ENCODE measurements around the gene ACSS2. TPM values are rescaled to one million over a fixed set of nuclear protein-coding genes. Genes with fewer than 3 reads are reported as not detected.

The ACSS2 gene
- total RNA-seq, 1 donor from 2014 or later = 42.7 TPM

DNA sequence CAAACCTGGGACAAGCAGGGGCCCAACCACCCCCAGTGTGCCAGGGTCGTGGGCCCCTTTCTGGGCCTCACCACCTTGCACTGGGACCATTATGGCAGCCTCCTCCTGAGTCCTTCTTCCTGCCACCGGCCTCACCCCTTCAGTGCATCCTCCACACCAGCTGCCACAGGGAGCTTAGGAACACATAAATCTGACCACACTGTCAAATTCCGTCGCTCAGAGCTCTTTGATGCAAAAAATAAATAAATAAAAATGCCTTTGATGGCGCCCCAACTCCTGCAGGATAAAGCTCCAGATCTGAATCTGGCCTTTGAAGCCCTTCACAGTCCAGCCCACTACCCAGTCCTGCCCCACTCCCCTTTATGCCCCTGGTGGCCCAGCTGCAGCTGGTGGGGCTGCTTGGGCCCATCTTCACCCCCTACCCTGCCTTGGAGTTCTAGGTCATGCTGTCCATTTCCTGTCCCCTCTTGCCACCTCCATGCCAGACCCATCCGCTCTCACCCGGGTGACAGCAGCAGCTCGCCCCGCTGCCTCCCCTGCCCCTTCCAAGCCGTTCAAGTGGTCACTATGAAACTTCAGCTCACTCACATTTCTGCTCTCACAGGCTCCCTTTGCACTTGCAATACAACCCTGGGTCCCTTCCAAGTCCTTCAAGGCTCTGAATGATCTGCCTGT is 95.3 kb downstream of the ACSS2 start:
- DNase-seq (ENCODE audit: low spot score) = no peak
- ATAC-seq = no peak

DNA sequence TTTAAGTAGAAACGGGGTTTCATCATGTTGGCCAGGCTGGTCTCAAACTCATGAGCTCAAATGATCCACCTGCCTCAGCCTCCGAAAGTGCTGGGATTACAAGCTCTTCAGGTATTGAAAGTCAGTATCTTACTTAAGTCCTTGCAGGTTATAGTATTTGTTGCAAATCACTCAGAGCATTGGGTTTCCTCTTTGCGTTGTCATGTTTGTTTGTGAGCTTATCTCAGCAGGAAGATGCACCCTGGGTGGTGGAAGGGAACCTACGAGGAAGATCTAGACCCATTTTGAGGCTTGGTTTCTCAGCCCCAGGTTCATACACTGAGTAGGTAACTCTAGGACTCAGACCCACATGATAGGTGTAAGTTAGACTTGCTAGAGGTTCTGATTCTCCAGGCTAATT is 97.8 kb downstream of the ACSS2 start:
- ATAC-seq (no peak), DNase-seq (ENCODE audit: low spot score) (no peak)

DNA sequence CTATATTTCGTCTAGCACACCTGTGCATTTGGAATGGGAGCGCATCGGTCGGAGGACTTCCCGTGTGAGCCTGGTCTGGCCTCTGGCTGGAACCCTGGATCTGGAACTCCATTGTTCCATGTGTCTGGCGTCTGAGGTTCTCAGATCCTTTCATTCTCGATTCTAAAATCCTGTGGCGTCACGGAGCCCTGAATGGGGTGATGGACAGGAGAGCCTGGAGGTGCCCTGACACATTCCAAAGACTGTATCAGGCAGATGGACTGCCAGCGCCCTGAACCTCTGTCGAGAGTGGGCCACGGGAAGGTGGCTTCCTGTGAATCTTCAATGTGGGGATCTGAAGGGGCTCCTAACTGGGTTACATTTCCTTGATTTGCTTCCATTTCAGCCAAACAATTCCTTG is 99.9 kb downstream of the ACSS2 start:
- ATAC-seq (no peak), DNase-seq (ENCODE audit: low spot score) (no peak)

Other genes starting within 250 kb of the ACSS2 start
- gene PIGU, start 199.5 kb upstream of the ACSS2 start, total RNA-seq = 3.8 TPM
- gene TP53INP2, start 172.3 kb upstream of the ACSS2 start, total RNA-seq = 14.4 TPM
- 9.4 TPM for gene NCOA6, start 51.0 kb upstream of the ACSS2 start, total RNA-seq
- gene GGT7, start 3.8 kb upstream of the ACSS2 start, total RNA-seq = 9.9 TPM
- 29.2 TPM for gene GSS, start 79.2 kb downstream of the ACSS2 start, total RNA-seq
- 0.45 TPM for gene MYH7B, start 79.3 kb downstream of the ACSS2 start, total RNA-seq
- 27.6 TPM for gene TRPC4AP, start 216.2 kb downstream of the ACSS2 start, total RNA-seq